Measurements from ENCODE around the gene TMEM151B.

Gene TMEM151B

DNA sequence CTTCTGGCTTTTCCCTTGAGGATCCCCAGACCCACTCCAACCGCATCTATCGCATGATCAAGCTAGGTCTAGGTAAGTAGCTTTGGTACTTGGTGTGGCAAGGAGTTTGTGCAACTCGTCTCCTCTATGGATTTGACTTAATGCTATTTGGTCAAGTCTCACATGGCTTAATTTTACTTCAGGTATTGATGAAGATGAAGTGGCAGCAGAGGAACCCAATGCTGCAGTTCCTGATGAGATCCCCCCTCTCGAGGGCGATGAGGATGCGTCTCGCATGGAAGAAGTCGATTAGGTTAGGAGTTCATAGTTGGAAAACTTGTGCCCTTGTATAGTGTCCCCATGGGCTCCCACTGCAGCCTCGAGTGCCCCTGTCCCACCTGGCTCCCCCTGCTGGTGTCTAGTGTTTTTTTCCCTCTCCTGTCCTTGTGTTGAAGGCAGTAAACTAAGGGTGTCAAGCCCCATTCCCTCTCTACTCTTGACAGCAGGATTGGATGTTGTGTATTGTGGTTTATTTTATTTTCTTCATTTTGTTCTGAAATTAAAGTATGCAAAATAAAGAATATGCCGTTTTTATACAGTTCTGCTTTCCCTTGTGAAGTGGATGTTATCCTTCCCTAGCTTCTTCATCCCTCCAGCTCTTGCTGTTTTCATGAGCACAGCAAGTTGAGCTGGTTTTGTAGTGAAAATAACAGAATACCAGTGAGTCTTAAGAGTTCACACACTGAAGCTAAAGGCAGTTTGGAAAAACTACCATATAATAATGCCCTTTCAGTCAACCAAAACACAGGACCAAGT is 16.7 kb upstream of the TMEM151B start:
- peak; percentile 76 for DNase-seq

DNA sequence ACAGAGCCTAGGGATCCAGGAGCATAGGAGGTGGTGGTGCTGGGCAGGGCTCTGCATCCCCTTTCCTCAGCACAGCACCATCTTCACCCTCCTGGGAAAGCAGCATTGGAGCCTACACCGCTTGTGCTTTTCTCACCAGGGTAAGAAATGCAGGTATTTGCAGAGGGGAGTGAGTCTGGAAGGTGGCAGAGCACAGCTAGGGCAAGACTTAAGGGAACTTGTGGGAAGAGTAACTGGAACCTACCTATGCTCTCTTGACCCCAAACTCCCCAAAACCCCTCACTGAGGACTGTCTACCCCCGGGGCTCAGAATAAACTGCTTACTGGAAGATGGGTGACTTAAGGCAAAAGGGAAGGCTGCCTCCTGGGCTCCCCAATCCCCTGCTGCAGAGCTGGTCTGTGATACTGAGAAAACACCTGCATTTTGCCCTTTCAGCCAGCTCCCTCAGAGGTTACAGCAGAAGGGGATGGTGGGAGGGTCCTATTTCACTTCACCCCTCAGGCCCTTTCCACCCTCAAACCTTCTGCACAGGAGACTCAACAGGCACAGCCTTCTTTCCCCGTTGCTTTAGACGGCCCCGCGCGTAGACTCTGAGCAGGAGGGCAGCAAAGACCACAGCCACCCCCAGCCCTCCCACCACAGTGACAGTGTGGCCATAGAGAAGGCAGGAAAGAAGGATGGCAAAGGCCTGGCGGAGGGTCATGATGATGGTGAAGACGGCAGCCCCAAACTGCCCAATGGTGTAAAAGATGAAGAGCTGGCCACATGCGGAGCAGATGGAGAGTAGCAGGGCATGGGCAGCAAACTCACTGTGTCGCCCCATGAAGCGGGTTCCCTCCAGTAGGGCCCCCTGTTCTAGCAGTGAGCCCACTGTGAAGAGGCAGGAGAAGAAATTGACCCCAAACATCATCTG is 15.8 kb upstream of the TMEM151B start:
- DNase-seq = peak; percentile 47

DNA sequence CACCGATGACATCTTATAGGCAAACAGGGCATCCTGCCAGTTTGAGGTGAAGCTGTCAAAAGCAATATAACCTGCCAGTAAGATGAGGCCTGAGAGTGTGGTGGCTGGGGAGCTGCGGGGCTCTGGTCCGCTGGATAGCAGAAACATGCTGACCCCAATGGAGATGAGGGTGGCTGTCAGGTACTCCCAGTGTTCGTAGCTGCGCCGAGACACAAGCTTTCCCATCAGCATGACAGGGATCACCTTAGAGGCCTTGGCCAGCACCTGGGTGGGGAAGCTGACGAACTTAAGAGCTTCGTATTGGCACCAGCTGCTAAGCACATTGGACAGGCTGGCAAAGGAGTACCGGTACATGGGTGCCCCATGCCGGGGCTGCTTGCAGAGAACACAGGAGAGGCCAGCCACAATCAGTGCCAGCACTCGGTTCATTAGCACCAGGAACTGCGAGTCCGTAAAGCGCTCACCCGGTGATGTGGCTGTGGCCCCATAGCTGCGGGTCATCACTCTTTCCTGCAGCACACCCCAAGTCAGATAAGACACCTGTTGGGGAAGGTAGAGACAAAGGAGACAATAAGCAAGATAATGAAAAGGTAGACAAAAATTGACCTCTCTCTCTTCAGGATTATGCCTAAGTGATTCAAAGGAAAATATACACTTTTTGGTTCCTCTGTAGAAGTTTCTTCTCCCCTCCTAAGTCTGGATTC is 15.0 kb upstream of the TMEM151B start:
- no peak for DNase-seq

DNA sequence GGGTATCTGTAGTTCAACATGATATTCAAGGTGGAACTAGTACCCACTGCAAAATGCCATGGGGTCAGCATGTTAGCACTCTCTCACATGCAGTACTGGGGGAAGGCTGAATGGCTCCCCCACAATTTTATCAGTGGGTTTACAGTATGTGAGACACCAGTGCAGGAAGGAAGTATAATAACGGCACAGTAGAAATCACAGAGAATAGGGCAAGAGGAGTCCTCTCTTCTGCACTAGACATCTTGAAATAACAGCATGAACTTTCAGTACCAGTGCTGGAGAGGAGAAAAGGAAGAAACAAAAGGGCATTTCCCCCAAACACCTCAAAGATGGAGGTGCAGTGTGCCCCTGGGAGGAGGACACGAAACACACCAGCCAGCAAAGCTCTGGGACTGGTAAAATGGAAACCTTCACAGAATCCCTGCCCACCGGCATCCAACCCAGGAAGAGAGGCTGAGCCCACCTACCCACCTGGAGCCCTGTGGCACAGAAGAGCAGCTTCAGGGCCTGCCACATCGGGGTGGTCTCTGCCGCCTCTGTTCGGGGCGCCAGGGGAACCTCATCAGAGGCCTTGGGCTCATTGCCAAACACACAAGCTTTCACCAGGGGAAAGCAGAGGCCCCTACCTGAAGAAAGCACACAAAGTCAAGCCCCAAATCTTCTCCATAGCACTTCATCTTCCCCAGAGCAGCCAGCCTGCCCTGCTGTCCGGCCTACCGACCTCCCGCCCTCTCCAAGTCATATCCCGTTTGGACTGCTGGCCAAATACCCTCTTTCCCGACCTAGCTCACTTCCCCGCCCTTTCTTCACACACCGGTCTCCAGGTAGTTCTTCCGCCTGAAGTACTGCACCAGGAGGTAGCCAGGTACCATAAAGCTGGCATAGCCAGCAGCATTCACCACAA is 14.1 kb upstream of the TMEM151B start:
- peak; percentile 51 for DNase-seq

DNA sequence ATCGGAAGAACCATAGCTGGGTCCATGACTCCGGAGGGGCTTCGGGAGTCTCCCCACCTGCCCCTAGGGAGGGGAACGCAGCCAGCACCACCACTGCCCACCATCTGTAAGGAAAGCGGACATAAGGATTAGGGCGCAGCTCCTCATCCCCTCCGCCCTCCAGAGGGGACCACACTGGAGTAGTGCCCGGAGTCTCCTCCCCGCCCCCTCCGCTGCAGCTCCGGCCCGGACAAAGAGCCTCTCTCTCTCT is 13.6 kb upstream of the TMEM151B start:
- peak; percentile 44 for DNase-seq

DNA sequence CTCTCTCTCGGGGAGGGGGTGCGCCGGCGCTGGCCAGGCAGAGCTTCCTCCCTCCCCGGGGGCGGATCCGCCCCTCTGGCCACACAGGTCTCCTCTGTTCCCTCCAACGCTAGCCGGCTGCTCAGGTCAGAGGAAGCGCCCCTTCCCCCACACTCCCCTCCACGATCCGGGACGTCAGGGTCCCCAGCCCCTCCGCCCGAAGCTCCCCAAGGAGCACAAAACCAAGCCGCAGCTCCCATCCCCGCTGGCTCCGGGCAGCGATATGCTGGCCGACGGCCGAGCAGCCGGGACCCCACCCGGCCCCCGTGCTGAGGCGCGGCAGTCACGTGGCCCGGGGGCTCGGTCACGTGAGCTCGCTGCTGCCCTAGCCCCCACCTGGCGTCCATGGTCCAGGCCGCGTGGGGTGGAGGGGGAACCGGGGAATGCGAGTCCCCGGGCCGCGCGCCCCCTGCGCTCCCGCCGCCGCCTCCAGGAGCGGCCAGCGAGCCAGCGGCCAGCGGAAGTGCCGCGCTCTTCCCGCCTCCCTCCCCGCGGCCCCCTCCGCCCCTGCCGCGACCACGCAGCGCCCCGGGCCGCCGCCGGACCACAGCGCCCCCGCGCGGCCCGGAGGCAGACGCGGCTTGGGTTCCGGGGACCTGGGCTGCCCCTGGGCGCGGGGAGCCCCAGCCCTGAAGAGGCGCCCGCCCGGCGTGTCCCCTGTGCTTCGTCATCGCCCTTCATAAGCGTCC is 13.1 kb upstream of the TMEM151B start, which contains the start of gene SLC35B2:
SLC35B2 (minus strand) TSS at position 504 of the 728 bp plus-strand sequence; CDS start at position 386, 118 bp downstream.
- peak; percentile 79 for DNase-seq

DNA sequence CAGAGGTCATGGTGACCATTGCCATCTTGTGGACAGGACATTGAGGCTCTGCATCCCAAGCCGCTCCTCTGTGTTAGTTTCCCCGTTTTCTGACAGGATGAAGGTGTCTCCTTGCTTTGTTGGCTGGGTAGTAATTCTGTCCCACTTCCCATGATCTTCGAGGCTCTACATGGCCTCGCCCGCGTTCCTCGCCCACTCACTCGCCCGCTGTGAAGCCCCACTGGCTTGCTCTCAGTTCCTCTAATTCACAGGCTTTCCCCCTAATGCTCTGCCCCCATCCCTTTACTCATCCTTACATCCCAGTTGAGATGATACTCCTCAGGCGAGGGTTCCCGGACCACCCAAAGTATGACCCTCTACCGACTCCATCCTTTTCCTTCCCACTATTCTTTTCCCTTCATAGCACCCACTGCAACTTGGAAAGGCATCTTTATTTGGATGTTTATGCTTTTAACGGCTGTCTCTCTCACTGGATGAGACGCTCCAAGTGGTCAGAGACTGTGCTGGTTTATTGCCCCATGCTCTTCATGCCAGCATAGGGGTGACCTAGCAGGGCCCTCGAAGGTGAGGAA is 12.4 kb upstream of the TMEM151B start:
- DNase-seq = no peak

DNA sequence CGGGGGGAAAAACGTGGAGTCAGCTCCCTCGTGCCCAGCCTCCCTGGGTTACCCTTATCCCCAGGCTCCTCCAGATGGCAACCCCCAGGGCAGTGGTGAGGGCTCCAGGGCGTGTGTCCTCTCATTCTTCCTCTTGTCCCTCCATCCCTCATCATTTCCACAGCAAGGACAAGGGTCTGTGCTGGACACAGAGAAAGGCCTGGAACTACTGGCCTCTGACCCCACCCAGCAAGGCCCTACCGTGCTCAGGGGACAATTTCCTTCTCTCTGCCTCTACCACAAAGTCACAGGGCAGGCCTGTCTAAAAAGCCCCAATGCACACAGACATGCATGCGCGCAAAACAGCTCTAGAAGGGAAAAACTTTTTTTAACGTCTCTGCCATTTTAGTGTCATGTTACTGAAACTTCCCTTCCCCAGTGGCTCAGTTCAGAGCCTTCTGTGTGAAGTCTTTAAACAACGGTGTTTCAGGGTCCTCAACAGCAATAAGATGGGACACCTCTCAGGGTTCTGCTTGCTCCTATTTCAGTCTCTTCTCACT is 11.9 kb upstream of the TMEM151B start:
- no peak for DNase-seq

DNA sequence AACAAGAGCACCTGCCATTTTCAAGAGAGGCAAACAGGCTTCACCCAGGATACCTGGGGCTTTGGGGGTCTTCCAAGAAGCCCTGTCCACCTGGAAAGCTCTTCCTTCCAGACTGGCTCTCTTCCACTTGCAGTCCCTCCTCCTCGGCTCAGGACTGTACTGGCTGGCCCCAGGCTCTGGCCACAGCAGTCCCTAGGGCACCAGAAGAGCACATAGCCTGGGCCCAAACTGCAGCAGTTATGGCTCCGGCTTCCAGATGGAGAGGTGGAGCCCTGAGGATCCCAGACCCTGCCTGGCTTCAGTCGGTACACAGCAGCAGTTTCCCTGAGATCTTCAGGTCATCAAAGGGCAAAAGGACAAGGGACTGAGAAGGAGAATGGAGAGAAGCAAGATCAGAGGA is 11.3 kb upstream of the TMEM151B start:
- DNase-seq = no peak

DNA sequence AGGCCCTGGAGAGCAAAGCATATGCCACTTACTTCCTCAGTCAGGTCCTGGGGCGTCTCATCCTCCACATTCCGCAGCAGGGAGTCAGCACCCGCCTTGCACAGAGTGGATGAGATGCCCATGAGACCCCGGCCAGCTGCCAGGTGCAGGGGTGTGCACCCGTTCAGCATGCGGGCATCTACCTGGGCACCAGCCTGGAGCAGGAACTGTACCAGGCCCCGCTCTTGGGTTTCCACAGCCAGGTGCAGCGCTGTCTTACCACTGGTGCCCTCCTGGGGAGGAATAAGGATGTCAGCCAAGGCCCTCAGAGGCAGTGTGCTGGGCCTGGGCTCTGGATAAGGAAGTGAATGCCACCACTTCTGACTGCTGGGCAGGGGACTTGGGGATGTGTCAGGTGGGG is 10.2 kb upstream of the TMEM151B start:
- DNase-seq = no peak

DNA sequence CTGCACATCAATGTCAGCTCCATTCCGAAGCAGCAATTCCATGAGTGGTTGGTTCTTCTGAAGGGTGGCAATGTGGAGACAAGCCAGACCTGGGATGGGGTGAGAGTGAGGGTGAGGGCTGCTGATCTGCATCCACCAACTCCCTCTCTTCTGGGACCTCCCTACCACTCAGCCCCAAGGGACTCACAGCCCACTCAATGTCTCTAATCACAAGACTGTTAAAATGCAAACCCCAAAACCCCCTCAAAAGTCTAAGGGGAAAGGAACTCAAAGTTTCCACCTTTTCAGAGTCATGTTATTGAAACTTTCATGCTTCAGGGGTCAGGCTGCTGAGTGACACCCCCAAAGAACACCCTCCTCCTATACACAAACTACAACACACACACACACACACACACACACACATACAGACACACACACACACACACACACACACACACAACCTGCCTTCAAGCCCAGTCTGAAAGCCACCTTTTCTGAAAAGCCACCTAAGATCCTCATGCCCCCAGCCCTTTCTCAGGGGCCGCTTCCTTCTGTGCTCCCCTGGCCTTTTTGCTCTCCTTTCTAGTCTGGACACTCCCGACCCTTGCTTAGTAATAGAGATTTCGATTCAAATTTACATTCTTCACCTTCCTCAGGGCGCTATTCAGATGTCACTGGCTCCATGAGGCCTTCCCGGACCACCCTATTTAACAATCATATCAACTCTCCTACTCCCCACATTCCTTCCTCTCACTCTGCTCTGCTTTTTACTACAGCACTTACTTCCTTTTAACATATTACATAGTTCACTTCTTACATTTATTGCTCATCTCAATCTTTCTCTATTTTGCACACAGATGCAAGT is 9.6 kb upstream of the TMEM151B start:
- DNase-seq = no peak

DNA sequence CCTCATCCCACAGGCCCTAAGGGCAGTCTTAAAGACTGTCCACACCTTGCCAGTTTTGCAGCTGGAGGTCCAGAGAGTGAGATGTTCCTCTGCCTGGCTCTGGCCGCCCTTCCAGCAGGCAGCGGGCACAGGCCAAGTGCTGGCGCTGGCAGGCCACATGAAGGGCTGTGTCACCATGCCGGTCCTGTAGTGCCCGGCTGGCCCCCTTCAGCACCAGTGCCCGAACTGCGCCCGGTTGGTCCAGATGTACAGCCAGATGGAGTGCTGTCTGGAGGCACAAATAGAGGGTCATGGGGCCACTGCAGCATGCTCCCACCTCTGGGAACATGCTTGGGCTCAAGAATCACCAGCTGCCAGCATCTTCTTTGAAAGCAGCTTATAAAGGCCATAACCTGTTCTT is 8.7 kb upstream of the TMEM151B start:
- DNase-seq = no peak

DNA sequence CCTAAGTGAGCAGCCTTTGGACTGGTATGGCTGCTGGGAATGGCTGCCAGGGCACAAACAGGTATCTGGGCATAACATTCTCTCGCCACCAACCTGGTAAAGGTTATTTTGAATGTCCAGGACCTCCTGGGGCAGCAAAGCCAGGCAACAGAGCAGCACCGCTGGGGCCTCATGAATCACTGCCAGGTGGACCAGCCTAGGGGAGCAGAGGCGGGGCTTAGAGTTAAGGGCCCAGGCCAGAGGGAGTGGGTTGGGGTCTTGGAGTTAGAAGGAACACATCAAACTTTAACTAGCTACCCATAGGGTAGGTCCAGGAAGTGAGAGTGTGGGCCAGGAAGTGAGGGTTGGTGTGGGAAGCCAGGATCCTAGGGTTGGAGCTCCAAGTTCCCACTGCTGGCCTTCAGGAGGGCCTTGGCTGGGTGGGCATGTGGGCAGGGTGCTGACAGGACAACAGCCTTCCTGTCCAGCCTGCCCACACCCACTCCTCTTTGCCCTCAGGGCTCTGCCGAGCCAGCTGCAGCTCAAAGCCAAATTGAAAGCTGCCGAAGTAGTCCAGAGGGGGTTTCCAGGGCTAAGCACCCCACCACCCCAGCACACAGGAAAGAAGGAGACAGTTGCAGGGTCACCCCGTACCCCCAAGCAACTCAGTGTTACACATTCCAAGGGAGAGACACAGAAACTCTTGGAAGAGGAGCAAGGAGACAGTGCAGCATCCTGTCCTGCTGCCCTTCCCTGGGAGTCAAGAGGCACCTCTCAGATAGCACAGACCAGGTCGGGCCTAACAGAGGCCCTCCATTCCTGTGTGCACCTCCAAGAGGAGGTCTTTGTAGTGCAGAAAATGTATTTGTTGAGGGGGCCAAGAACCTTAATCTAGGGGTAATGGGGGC is 7.5 kb upstream of the TMEM151B start:
- DNase-seq = no peak

DNA sequence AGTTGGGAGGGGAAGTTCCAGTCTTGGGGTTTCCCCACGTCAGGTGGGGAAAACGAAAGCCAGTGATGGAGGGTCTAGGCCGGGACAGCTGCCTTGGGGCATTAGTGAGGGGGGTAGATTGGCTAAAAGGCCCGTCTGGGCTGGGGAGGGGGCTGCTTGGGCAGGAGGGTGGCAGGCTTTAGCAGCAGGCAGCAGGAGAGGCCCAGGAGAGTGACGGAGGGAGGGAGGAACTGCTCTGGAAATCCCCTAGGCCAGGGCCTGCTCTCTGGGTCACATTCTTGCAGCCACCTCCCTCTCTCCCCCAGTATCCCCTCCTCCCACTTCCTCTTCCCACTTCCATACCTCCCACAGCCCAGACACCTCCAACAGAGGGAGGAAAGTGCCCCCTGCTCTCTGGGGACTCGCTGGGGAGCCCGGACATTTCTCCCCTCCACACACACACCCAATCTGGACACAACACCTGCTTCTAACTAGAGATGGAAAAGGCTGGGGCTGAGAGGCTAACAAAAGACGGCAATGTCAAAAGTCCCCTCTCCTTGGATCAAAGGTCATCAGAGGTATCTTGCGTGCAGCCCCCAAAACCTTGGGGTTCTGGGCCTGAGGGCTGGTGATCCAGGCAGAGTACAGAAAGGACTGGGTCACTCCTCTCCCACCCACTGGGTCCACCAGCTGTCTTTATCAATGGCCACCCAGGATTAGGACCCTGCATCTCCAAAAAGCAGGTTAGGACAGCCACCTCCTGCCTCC is 6.7 kb upstream of the TMEM151B start:
- peak; percentile 63 for DNase-seq

DNA sequence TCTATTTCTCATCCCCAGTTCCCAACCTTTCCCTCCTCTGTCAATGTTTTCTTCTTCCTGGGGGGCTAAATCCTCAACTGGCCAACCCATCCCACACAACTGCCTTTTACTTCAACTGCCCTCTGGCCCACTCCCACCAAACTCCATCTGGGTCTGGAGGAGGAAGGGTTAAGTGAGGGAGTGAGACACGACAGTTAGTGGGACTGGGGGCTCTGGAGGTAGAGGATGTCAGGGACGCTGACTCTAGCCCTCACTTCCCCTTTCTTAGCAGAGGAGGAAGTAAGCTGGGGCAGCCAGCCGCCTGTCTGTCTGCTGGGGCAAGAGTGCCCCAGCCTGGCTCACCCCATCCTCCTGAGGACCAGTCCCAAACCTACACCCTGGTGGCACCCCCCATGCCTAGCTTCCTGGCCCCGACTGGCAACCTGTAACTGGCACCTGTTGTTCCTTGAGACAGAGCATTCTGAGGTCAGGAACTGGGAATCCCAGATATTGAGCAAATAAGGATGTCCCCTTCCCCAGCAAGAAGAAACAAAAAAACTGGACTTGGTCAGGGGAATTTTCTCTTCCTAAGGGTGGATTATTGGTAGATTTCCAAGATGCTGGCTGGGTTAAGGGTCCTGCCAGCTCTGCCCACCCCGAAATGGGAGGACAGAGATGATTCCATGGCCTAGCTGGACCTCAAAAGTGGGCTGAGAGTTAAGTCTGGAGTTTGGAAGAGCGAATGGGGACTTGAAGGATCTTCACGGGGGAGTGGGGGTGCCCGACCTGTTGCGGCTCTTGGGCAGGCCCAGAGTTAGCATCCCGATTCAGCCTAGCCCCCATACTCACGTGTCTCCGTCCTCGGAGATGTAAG is 5.9 kb upstream of the TMEM151B start:
- peak; percentile 69 for DNase-seq

DNA sequence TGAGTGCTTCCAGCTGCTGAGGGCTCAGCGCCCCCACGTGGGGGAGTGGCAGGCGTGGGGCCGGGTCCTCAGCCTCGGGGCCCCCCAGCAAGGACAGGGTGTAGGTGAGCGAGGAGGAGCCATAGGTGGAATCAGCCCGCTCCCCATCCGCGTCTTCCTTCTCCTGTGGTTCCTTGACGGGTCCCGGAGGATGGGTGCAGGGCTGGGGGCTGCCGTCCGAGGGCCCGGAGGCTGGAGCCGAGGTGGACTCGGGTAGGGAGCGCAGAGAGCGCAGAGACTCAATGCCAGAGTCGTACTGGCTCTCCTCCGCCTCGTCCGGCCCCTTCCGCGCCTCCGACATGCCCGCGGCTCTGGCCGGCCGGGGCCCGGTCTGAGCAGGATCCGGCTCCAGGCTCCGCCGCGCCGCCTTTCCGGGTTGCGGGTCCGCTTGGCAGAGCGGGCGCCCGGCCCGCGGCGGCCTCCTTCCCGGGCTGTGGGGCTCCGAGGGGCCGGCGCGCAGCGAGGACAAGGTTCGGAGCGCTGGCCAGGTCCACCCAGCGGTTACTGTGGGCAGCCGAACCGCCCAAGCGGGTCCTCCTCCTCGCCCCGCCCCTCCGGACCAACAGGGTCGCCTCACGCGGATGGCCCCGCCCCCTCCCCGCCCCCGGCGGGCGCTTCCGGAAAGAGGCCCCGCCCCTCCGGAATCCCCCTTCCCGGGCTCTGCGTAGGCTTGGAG is 5.1 kb upstream of the TMEM151B start, which contains the start of gene NFKBIE:
NFKBIE (minus strand) TSS at position 545 of the 715 bp plus-strand sequence; CDS start at position 340, 205 bp downstream.
- peak; percentile 96 for DNase-seq
